Stimulated activated CD4-positive, alpha-beta T cell treated with anti-CD3 and anti-CD28 coated beads, TNF-alpha, amount 100 ng/mL, for 48 hours (primary cell): ENCODE results near the gene MAP3K5.

Experiments
- DNase-seq, 3 donors: peaks; one replicate each; pipeline ENCODE4 v3.0.0-alpha.2; 2020; ENCODE audit warnings: low read depth in 3 of 3

The MAP3K5 gene

GRCh38 chr6:136644597-136644952 is 147.7 kb downstream of the MAP3K5 start:
- DNase-seq = no peak

DNA sequence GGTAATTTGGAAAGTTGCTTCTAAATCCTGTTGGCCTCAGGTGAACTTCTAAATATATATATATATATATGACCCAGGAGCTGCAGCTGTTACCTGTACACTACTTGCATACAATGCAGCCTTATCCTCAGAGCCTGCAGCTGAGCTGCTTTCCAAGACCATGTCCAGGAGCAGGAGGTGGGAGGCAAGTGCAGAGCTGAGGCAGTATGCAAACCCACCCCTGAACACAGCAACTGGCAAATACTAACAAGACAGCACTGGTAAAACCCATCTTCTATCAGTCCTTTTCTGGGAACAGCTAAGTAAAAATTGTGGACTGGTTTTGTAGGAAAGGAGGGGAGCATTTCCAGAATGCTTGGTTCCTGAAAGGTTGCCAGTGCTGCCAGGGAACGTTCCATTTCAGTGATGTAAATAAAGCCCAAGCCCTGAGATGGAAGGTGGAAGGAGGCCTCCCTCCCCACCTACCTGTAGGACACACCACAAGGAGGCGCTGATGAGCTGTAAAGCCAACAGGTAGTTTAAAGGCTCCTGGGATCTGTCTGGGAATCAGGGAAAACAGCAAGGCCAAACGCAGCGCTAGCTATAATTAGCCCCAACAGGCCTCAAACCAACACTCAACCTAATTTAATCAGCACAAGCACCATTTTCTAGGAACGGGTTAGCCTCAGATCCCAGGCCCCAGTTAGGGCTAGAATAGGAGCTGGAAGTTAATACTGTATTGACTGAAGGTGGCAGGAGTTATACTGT is 148.3 kb downstream of the MAP3K5 start:
- DNase-seq = peak; percentile 51 to 79 (median 69)

- no peak for DNase-seq
Measured at GRCh38 chr6:136641873-136642465, 150.3 kb downstream of the MAP3K5 start.

GRCh38 chr6:136641166-136641565 is 151.1 kb downstream of the MAP3K5 start:
- no peak for DNase-seq

- DNase-seq = no peak
Measured at GRCh38 chr6:136640132-136640915, 152.0 kb downstream of the MAP3K5 start.

DNA sequence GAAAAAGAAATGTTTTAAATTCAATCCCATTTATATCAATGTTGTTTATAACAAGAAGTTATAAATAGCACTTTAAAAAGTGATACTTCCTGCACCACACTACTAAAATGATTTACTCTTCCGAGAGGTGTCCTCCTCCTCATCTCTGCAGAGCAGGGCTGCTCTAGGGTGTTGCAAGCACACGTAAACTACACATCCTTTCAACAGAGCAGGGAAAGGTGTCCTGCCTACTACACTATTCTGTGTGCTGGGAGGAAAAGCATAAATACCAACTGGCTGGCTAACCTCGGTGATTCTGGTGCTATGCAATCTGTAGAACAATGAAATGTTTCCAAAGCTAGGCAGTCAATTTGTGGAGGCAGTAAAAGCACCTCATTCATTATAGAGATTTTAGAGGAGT is 152.6 kb downstream of the MAP3K5 start:
- DNase-seq = no peak

- DNase-seq = no peak
Measured at GRCh38 chr6:136635615-136636014, 156.7 kb downstream of the MAP3K5 start.

- no peak for DNase-seq
Measured at GRCh38 chr6:136633355-136633754, 158.9 kb downstream of the MAP3K5 start.

- DNase-seq = no peak
Measured at GRCh38 chr6:136628996-136629395, 163.3 kb downstream of the MAP3K5 start.

- no peak for DNase-seq
Measured at GRCh38 chr6:136627191-136627590, 165.1 kb downstream of the MAP3K5 start.

GRCh38 chr6:136625293-136625692 is 167.0 kb downstream of the MAP3K5 start:
- no peak for DNase-seq

- DNase-seq = no peak
Measured at GRCh38 chr6:136624347-136624746, 167.9 kb downstream of the MAP3K5 start.

DNA sequence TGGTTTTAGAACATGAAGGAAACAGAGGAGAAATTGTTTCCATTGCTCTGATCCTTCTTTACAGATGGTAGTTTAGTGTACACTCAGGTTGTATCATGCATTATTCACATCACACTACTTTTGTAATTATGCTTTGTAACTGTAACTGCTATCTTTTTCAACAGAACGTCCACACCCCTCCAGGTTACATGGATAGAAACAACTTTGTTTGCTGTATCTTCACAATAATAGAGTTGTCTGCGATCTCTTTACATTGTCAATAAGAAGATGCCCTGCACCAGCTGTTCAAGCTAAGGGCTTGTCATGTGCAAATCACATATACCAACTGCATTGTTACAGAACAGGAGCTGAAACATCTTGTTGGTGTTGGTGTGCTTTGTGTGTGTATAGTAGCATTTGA is 174.2 kb downstream of the MAP3K5 start:
- DNase-seq = no peak

DNA sequence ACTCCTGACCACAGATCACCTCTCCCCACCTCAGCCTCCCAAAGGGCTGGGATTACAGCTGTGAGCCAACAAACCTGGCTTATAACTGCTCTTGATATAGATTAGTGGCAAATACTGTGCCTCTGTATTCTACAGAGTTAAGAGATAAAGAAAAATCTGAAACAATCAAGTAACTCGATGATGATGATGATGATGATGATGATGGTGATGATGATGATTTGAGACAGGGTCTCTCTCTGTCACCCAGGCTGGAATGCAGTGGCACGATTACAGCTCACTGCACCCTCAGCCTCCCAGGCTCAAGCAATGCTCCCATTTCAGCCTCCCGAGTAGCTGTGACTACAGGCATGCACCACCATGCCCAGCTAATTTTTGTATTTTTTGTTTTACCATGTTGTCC is 175.8 kb downstream of the MAP3K5 start:
- DNase-seq = no peak

GRCh38 chr6:136614994-136615393 is 177.3 kb downstream of the MAP3K5 start:
- DNase-seq = no peak

DNA sequence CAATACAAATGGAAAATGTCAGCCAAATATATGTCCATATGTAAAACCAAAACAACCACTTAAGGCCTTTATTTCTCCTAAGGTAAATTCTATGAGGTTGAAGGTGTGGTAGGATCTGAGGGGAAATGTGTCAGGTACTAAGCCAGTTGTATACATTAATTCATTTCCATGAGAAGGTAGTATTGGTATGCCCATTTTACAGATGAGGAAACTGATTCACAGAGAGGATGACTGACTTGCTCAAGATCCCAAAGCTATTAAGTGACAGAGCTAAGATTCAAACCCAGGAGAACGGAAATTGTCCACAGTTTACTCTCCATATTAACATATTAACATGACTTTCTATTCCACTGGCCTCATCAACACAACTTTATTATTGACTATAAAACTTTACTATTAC is 177.9 kb downstream of the MAP3K5 start:
- DNase-seq = no peak

DNA sequence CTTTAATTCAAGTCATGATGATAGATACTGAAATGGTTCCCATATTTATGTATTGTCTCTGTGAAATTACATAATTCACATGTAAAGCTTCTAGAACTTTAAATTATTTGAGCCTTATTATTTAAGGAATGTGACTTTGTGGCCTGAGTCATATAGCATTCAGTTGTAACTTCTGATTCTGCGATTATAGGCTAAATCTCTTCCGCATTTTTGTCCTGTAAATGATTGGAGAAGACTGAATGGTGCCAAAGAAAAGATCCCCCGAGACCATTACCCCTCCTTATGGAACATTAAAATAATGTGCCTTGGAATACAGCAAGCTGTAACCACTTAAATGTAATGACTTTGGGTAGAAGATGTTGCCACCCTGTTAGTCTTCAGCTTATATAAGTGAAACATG is 178.8 kb downstream of the MAP3K5 start:
- no peak for DNase-seq

- no peak for DNase-seq
Measured at GRCh38 chr6:136612666-136613389, 179.4 kb downstream of the MAP3K5 start.

- DNase-seq = no peak
Measured at GRCh38 chr6:136611746-136612145, 180.5 kb downstream of the MAP3K5 start.

- no peak for DNase-seq
Measured at GRCh38 chr6:136611133-136611532, 181.1 kb downstream of the MAP3K5 start.

GRCh38 chr6:136609873-136610706 is 182.2 kb downstream of the MAP3K5 start:
- DNase-seq = no peak
